ENCODE measurements around the gene ARHGEF17. TPM values are rescaled to one million over a fixed set of nuclear protein-coding genes. Genes with fewer than 3 reads are reported as not detected.

Gene ARHGEF17
- total RNA-seq = 19.3 TPM

- H3K9me3 ChIP-seq (ENCODE audit: control insufficient read depth in 3 of 3, low read length in 3 of 3) = no peaks in the 10 kb centered on the region
- peak within 1 kb of the TSS; percentile 77 to 80 (median 78) for H3K4me3 ChIP-seq (ENCODE audit: low read length in 3 of 3)
- peaks cover 24 to 35% (median 31%) of the 10 kb centered on the region in 3 donors for H3K4me1 ChIP-seq (ENCODE audit: control insufficient read depth in 3 of 3, insufficient read depth in 3 of 3, low read length in 3 of 3)
- peaks cover 0 to 3% (median 3%) of the 10 kb centered on the region in 3 donors for H3K36me3 ChIP-seq (ENCODE audit: control insufficient read depth in 3 of 3, insufficient read depth in 3 of 3, low read length in 3 of 3)
- peaks cover 0 to 4% (median 4%) of the 10 kb centered on the region in 3 donors for H3K27me3 ChIP-seq (ENCODE audit: control insufficient read depth in 3 of 3, insufficient read depth in 3 of 3, low read length in 3 of 3)
- H3K9ac ChIP-seq (ENCODE audit: low read depth in 1 of 3, low read length in 3 of 3) = peak within 1 kb of the TSS; percentile 67 to 82 (median 81)
- H3K27ac ChIP-seq (ENCODE audit: low read depth, low read length) = peak within 1 kb of the TSS; percentile 83
Observed at GRCh38 chr11:73308003-73308960, at the start of gene ARHGEF17. Gene ARHGEF17, plus strand, starts transcription at chr11:73308276. Its CDS starts 363 bp downstream, at chr11:73308639.

DNA sequence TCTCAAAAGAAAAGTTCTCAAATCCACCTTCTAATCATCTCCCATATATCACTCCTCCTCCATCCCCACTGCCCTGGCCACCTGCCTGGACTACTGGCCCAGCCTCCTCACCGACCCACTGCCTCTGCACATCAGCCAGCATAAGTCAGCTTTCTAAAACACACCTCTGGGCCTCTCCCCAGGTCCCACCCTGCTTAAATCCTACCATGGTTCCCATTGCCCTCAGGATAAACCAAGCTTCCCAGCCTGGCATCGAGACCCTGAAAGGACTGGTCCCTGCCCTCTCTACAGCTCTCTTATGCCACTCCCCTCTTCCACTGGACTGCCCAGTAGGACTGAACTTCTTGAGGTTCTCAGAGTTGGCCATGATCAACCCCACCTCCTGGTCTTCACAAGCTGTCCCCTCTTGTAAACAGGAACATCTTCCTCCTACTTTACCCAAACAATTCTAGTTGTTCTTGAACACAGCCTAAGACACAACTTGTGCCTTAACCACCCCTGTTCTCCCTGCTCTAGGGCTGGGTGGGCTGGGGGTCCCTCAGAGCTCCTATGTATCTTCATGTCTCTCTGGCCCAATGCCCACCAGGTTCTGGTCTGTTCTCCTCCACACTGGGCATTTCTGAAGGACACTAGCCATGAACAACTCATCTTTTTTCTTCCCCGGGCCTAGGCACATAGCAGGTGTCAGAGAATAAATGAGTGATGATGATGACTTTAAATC, 48.5 kb upstream of the ARHGEF17 start:
- Histone ChIP-seq H3K4me3 (ENCODE audit: low read length in 3 of 3) (no peak overlapping the region), H3K36me3 (ENCODE audit: control insufficient read depth in 3 of 3, insufficient read depth in 3 of 3, low read length in 3 of 3) (no peaks in the 10 kb centered on the region), H3K9ac (ENCODE audit: low read depth in 1 of 3, low read length in 3 of 3) (no peak overlapping the region), H3K27me3 (ENCODE audit: control insufficient read depth in 3 of 3, insufficient read depth in 3 of 3, low read length in 3 of 3) (peaks cover 0 to 6% (median under 1%) of the 10 kb centered on the region in 3 donors), H3K4me1 (ENCODE audit: control insufficient read depth in 3 of 3, insufficient read depth in 3 of 3, low read length in 3 of 3) (peaks cover 12 to 14% (median 12%) of the 10 kb centered on the region in 3 donors), H3K27ac (ENCODE audit: low read depth, low read length) (no peak overlapping the region), H3K9me3 (ENCODE audit: control insufficient read depth in 3 of 3, low read length in 3 of 3) (no peaks in the 10 kb centered on the region)

DNA sequence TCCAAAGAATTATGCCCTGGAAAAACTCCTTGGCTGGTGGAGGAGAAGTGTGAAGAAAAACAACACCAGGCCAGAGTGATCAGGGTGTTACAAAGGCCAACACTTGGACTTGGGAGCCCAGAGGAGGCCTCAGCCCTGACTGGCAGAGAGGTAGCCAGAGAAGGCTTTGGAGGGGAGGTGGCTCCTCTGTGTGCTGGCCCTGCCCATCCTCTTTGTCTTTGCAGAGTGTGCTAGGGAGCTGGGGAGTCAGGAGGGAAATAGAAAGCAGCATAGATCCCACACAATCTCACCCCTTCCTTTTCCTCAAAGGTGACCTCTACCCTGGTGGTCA, 48.0 kb upstream of the ARHGEF17 start:
- H3K27ac ChIP-seq (ENCODE audit: low read depth, low read length) = no peak overlapping the region
- no peak overlapping the region for H3K4me3 ChIP-seq (ENCODE audit: low read length in 3 of 3)
- no peak overlapping the region for H3K9ac ChIP-seq (ENCODE audit: low read depth in 1 of 3, low read length in 3 of 3)
- H3K27me3 ChIP-seq (ENCODE audit: control insufficient read depth in 3 of 3, insufficient read depth in 3 of 3, low read length in 3 of 3) = peaks cover 4 to 11% (median 5%) of the 10 kb centered on the region in 3 donors
- H3K4me1 ChIP-seq (ENCODE audit: control insufficient read depth in 3 of 3, insufficient read depth in 3 of 3, low read length in 3 of 3) = peaks cover 12 to 18% (median 16%) of the 10 kb centered on the region in 3 donors
- H3K36me3 ChIP-seq (ENCODE audit: control insufficient read depth in 3 of 3, insufficient read depth in 3 of 3, low read length in 3 of 3) = no peaks in the 10 kb centered on the region
- H3K9me3 ChIP-seq (ENCODE audit: control insufficient read depth in 3 of 3, low read length in 3 of 3) = no peaks in the 10 kb centered on the region

GRCh38 chr11:73262851-73263495, 45.1 kb upstream of the ARHGEF17 start:
- Histone ChIP-seq H3K36me3 (ENCODE audit: control insufficient read depth in 3 of 3, insufficient read depth in 3 of 3, low read length in 3 of 3) (no peaks in the 10 kb centered on the region), H3K4me1 (ENCODE audit: control insufficient read depth in 3 of 3, insufficient read depth in 3 of 3, low read length in 3 of 3) (peaks cover 21 to 37% (median 28%) of the 10 kb centered on the region in 3 donors), H3K27me3 (ENCODE audit: control insufficient read depth in 3 of 3, insufficient read depth in 3 of 3, low read length in 3 of 3) (peaks cover 4 to 11% (median 5%) of the 10 kb centered on the region in 3 donors), H3K27ac (ENCODE audit: low read depth, low read length) (no peak overlapping the region), H3K9ac (ENCODE audit: low read depth in 1 of 3, low read length in 3 of 3) (no peak overlapping the region), H3K4me3 (ENCODE audit: low read length in 3 of 3) (no peak overlapping the region), H3K9me3 (ENCODE audit: control insufficient read depth in 3 of 3, low read length in 3 of 3) (no peaks in the 10 kb centered on the region)

DNA sequence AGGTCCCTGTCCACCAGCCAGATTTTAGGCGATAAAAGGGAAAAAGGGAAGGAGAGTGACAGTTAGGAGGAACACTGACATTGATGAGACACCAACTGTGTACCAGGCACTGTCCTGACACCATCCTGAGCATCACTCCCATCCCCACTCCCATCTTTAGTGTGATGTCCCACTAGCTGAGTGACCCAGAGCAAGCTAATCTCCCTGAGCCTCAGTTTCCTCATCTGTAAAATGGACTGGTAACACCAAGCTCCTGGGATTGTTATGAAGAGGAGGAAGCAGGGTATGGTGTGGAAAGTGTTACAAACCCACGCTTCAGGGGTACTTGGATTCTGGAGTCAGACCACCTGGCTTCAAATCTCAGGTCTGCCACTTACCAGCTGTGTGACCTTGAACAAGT, 44.4 kb upstream of the ARHGEF17 start:
- Histone ChIP-seq H3K27me3 (ENCODE audit: control insufficient read depth in 3 of 3, insufficient read depth in 3 of 3, low read length in 3 of 3) (peaks cover 4 to 11% (median 5%) of the 10 kb centered on the region in 3 donors), H3K4me1 (ENCODE audit: control insufficient read depth in 3 of 3, insufficient read depth in 3 of 3, low read length in 3 of 3) (peaks cover 15 to 34% (median 23%) of the 10 kb centered on the region in 3 donors), H3K9me3 (ENCODE audit: control insufficient read depth in 3 of 3, low read length in 3 of 3) (no peaks in the 10 kb centered on the region), H3K36me3 (ENCODE audit: control insufficient read depth in 3 of 3, insufficient read depth in 3 of 3, low read length in 3 of 3) (no peaks in the 10 kb centered on the region), H3K4me3 (ENCODE audit: low read length in 3 of 3) (no peak overlapping the region), H3K9ac (ENCODE audit: low read depth in 1 of 3, low read length in 3 of 3) (no peak overlapping the region), H3K27ac (ENCODE audit: low read depth, low read length) (no peak overlapping the region)

DNA sequence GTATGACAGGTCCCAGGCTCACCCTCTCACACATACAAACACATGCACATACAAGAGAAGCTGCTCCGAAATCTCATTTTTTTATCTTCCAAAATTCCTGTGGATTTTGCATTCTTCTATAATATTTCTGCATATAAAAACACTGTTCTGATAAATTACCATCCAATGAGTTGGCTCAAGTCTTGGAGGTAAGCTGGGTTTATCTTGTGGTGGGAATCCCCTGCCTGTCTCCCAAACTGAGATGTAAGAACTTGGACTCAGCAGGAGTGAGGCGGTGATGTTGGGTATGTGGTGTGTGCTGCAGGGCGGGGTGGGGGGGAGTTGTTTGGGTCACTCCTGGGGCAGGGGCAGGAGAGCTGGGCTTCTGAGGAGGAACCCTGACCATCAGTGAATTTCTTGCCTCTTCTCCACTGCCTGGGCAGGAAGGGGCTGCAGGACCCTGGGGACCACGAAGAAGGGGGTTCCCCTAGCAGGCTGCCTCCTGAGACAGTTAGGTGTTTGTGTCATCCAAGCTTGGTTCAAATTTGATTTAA, 42.7 kb upstream of the ARHGEF17 start:
- Histone ChIP-seq H3K9me3 (ENCODE audit: control insufficient read depth in 3 of 3, low read length in 3 of 3) (no peaks in the 10 kb centered on the region), H3K4me1 (ENCODE audit: control insufficient read depth in 3 of 3, insufficient read depth in 3 of 3, low read length in 3 of 3) (peaks cover 15 to 40% (median 23%) of the 10 kb centered on the region in 3 donors), H3K4me3 (ENCODE audit: low read length in 3 of 3) (no peak overlapping the region), H3K27ac (ENCODE audit: low read depth, low read length) (no peak overlapping the region), H3K36me3 (ENCODE audit: control insufficient read depth in 3 of 3, insufficient read depth in 3 of 3, low read length in 3 of 3) (no peaks in the 10 kb centered on the region), H3K27me3 (ENCODE audit: control insufficient read depth in 3 of 3, insufficient read depth in 3 of 3, low read length in 3 of 3) (peaks cover 4 to 11% (median 5%) of the 10 kb centered on the region in 3 donors), H3K9ac (ENCODE audit: low read depth in 1 of 3, low read length in 3 of 3) (peak overlapping the region in 1 of 3 donors; percentile 39)

GRCh38 chr11:73265853-73266645, 42.0 kb upstream of the ARHGEF17 start:
- no peaks in the 10 kb centered on the region for H3K9me3 ChIP-seq (ENCODE audit: control insufficient read depth in 3 of 3, low read length in 3 of 3)
- H3K36me3 ChIP-seq (ENCODE audit: control insufficient read depth in 3 of 3, insufficient read depth in 3 of 3, low read length in 3 of 3) = no peaks in the 10 kb centered on the region
- H3K4me1 ChIP-seq (ENCODE audit: control insufficient read depth in 3 of 3, insufficient read depth in 3 of 3, low read length in 3 of 3) = peaks cover 15 to 43% (median 23%) of the 10 kb centered on the region in 3 donors
- no peak overlapping the region for H3K27ac ChIP-seq (ENCODE audit: low read depth, low read length)
- no peak overlapping the region for H3K4me3 ChIP-seq (ENCODE audit: low read length in 3 of 3)
- H3K27me3 ChIP-seq (ENCODE audit: control insufficient read depth in 3 of 3, insufficient read depth in 3 of 3, low read length in 3 of 3) = peaks cover 4 to 11% (median 5%) of the 10 kb centered on the region in 3 donors
- peak overlapping the region in 2 of 3 donors; percentile 45 for H3K9ac ChIP-seq (ENCODE audit: low read depth in 1 of 3, low read length in 3 of 3)

- peaks cover 15 to 43% (median 23%) of the 10 kb centered on the region in 3 donors for H3K4me1 ChIP-seq (ENCODE audit: control insufficient read depth in 3 of 3, insufficient read depth in 3 of 3, low read length in 3 of 3)
- H3K27ac ChIP-seq (ENCODE audit: low read depth, low read length) = no peak overlapping the region
- no peaks in the 10 kb centered on the region for H3K36me3 ChIP-seq (ENCODE audit: control insufficient read depth in 3 of 3, insufficient read depth in 3 of 3, low read length in 3 of 3)
- no peaks in the 10 kb centered on the region for H3K9me3 ChIP-seq (ENCODE audit: control insufficient read depth in 3 of 3, low read length in 3 of 3)
- peaks cover 4 to 11% (median 5%) of the 10 kb centered on the region in 3 donors for H3K27me3 ChIP-seq (ENCODE audit: control insufficient read depth in 3 of 3, insufficient read depth in 3 of 3, low read length in 3 of 3)
- peak overlapping the region in 1 of 3 donors; percentile 45 for H3K9ac ChIP-seq (ENCODE audit: low read depth in 1 of 3, low read length in 3 of 3)
- no peak overlapping the region for H3K4me3 ChIP-seq (ENCODE audit: low read length in 3 of 3)
Observed at GRCh38 chr11:73266646-73267020, 41.4 kb upstream of the ARHGEF17 start.

All from skeletal muscle tissue (tissue), 4 donors.